Sigmoid colon (tissue), 4 donors: ENCODE data around the gene TDRD7.

Source experiments
- EP300 ChIP-seq, 4 donors: sonication (generic); formaldehyde crosslinking; IDR thresholded peaks; one replicate each; pipeline ENCODE4 v1.6.1; 2017; ENCODE audit warnings: antibody characterized with exemption in 4 of 4
- POLR2A ChIP-seq, 2 donors: fragments of 450-650 bp; IDR thresholded peaks; one replicate each; pipeline ENCODE4 v1.6.1; 2016; ENCODE audit warnings: antibody characterized with exemption in 2 of 2, mild to moderate bottlenecking in 2 of 2, moderate library complexity in 2 of 2
- POLR2AphosphoS5 ChIP-seq, 4 donors: sonication (generic); formaldehyde crosslinking; IDR thresholded peaks; one replicate each; pipeline ENCODE4 v1.6.1; 2017; ENCODE audit warnings: antibody characterized with exemption in 4 of 4
- TF ChIP-seq, protein P1 (sequence below), 4 experiments: fragments of 450-650 bp in 3 of 4; fragments of 200-600 bp in 1 of 4; IDR thresholded peaks; one replicate each; pipeline ENCODE4 v1.5.1; 2016 to 2019; ENCODE audit warnings: antibody characterized with exemption in 4 of 4, mild to moderate bottlenecking in 3 of 4, moderate library complexity in 2 of 4

DNA sequence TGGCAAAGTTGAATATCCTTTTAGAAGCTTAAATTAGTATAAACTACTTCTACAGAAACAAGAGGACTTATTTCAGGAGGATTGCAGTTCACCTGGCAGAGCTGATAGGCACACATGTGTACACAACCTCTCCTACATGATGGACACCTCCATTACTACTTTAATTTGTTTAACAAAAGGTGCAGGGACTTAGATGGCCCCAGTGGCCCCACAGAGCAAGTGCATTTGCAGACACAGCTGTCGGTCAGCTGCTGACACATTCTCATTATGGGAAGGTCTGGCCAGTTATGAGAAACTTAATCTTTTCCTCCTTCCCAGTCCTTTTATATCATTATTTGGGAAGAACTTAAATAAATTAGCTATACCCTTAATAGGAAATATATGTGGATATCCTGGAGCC, 28.3 kb downstream of the TDRD7 start:
- TF ChIP-seq, protein P1, sequence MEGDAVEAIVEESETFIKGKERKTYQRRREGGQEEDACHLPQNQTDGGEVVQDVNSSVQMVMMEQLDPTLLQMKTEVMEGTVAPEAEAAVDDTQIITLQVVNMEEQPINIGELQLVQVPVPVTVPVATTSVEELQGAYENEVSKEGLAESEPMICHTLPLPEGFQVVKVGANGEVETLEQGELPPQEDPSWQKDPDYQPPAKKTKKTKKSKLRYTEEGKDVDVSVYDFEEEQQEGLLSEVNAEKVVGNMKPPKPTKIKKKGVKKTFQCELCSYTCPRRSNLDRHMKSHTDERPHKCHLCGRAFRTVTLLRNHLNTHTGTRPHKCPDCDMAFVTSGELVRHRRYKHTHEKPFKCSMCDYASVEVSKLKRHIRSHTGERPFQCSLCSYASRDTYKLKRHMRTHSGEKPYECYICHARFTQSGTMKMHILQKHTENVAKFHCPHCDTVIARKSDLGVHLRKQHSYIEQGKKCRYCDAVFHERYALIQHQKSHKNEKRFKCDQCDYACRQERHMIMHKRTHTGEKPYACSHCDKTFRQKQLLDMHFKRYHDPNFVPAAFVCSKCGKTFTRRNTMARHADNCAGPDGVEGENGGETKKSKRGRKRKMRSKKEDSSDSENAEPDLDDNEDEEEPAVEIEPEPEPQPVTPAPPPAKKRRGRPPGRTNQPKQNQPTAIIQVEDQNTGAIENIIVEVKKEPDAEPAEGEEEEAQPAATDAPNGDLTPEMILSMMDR (IDR thresholded peaks at IDR 0.05), result no peak
- TF ChIP-seq POLR2AphosphoS5 (IDR thresholded peaks at IDR 0.05) (no peak), POLR2A (IDR thresholded peaks at IDR 0.05) (no peak), EP300 (IDR thresholded peaks at IDR 0.05) (no peak)
